Measurements from ENCODE around the gene STIM1. TPM values are rescaled to one million over a fixed set of nuclear protein-coding genes. Genes with fewer than 3 reads are reported as not detected.
A peak's percentile ranks its signal among the peaks of the same experiment; 100 is the strongest.

Gene STIM1
- total and polyA plus RNA-seq, 4 donors: 32.1 to 51.5 (median 41.6) TPM

GRCh38 chr11:4086575-4087353, 231.3 kb downstream of the STIM1 start:
- peaks cover 31% of the 10 kb centered on the region for H3K36me3 ChIP-seq (ENCODE audit: control insufficient read depth, insufficient read depth, low read length)

DNA sequence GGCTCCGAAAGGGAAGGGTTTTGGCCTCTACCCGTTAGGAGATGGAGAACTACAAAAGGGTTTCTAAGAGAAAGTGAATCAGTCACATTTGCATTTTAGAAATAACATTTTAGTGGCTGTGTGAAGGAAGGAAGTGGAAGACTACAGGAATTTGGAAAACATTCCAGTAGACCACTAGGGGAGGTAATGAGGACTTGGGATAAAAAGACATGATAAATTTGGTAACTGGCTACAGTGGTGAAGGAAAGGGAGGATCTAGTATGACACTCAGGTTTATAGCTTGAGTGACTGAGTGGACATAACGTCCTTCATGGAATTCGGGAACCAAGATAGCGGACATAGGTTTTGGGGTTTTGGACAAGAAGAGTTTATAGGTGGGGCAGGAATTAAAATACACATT, 232.1 kb downstream of the STIM1 start:
- H3K27me3 ChIP-seq (ENCODE audit: control insufficient read depth, insufficient read depth, low read length): no peaks in the 10 kb centered on the region
- WGBS (ENCODE audit: insufficient coverage): 75% methylated on average over 2 of the region's 5 CpGs
- H3K4me3 ChIP-seq (ENCODE audit: low read depth, low read length): no peak overlapping the region
- no peaks in the 10 kb centered on the region for H3K9me3 ChIP-seq (ENCODE audit: control insufficient read depth, insufficient read depth, low read length)
- DNase-seq (ENCODE audit: low read depth in 4 of 6, low spot score in 6 of 6): no peak
- peaks cover 33% of the 10 kb centered on the region for H3K36me3 ChIP-seq (ENCODE audit: control insufficient read depth, insufficient read depth, low read length)
- H3K27ac ChIP-seq (ENCODE audit: low read depth, low read length): no peak overlapping the region
- no peaks in the 10 kb centered on the region for H3K4me1 ChIP-seq (ENCODE audit: control insufficient read depth, insufficient read depth, low read length)

More at GRCh38 chr11:4086575-4087353, 231.3 kb downstream of the STIM1 start:
- 94% methylated on average over 8 of the region's 8 CpGs for WGBS (ENCODE audit: insufficient coverage)
- no peak overlapping the region for H3K4me3 ChIP-seq (ENCODE audit: low read depth, low read length)
- no peaks in the 10 kb centered on the region for H3K27me3 ChIP-seq (ENCODE audit: control insufficient read depth, insufficient read depth, low read length)
- no peaks in the 10 kb centered on the region for H3K9me3 ChIP-seq (ENCODE audit: control insufficient read depth, insufficient read depth, low read length)
- no peaks in the 10 kb centered on the region for H3K4me1 ChIP-seq (ENCODE audit: control insufficient read depth, insufficient read depth, low read length)
- no peak overlapping the region for H3K27ac ChIP-seq (ENCODE audit: low read depth, low read length)
- no peak for DNase-seq (ENCODE audit: low read depth in 4 of 6, low spot score in 6 of 6)

DNA sequence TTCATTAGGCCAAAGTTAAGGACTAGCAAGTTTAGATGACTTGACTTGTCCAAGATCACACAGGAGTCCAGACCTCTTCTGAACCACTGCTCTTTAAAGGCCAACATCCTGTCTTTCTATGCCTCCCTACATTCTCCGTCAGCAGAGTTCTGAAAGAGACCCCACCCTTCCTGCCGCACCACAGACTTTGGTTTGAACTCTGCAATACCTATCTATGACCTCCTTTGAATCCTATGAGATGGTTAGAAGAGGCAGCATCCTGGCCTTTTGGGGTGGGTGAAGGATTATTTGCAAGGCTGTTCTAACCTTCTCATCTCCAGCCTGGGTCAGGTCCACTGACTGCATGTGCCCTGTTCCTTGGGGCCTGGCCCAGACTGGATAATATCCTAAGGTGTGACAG, 234.8 kb downstream of the STIM1 start:
- no peaks in the 10 kb centered on the region for H3K9me3 ChIP-seq (ENCODE audit: control insufficient read depth, insufficient read depth, low read length)
- no CpG with 5 or more reads among the region's 2 CpGs for WGBS (ENCODE audit: insufficient coverage)
- no peaks in the 10 kb centered on the region for H3K27me3 ChIP-seq (ENCODE audit: control insufficient read depth, insufficient read depth, low read length)
- no peak overlapping the region for H3K4me3 ChIP-seq (ENCODE audit: low read depth, low read length)
- H3K27ac ChIP-seq (ENCODE audit: low read depth, low read length): no peak overlapping the region
- no peak for DNase-seq (ENCODE audit: low read depth in 4 of 6, low spot score in 6 of 6)
- peaks cover 9% of the 10 kb centered on the region for H3K4me1 ChIP-seq (ENCODE audit: control insufficient read depth, insufficient read depth, low read length)
- peaks cover 22% of the 10 kb centered on the region for H3K36me3 ChIP-seq (ENCODE audit: control insufficient read depth, insufficient read depth, low read length)

GRCh38 chr11:4092026-4092425, 236.6 kb downstream of the STIM1 start:
- no peaks in the 10 kb centered on the region for H3K9me3 ChIP-seq (ENCODE audit: control insufficient read depth, insufficient read depth, low read length)
- peaks cover 13% of the 10 kb centered on the region for H3K36me3 ChIP-seq (ENCODE audit: control insufficient read depth, insufficient read depth, low read length)
- WGBS (ENCODE audit: insufficient coverage): no CpG with 5 or more reads among the region's 2 CpGs

GRCh38 chr11:4093519-4094347, 238.3 kb downstream of the STIM1 start:
- WGBS (ENCODE audit: insufficient coverage): 66% methylated on average over 22 of the region's 25 CpGs
- Histone ChIP-seq H3K4me3 (ENCODE audit: low read depth, low read length) (peak overlapping the region; percentile 94), H3K9me3 (ENCODE audit: control insufficient read depth, insufficient read depth, low read length) (no peaks in the 10 kb centered on the region), H3K4me1 (ENCODE audit: control insufficient read depth, insufficient read depth, low read length) (peaks cover 22% of the 10 kb centered on the region), H3K27me3 (ENCODE audit: control insufficient read depth, insufficient read depth, low read length) (no peaks in the 10 kb centered on the region), H3K36me3 (ENCODE audit: control insufficient read depth, insufficient read depth, low read length) (peaks cover 13% of the 10 kb centered on the region), H3K27ac (ENCODE audit: low read depth, low read length) (peak overlapping the region; percentile 96)
- DNase-seq (ENCODE audit: low read depth in 4 of 6, low spot score in 6 of 6): no peak

More at GRCh38 chr11:4092026-4092425, 236.6 kb downstream of the STIM1 start:
- no peak overlapping the region for H3K4me3 ChIP-seq (ENCODE audit: low read depth, low read length)
- no peaks in the 10 kb centered on the region for H3K27me3 ChIP-seq (ENCODE audit: control insufficient read depth, insufficient read depth, low read length)
- no peak for DNase-seq (ENCODE audit: low read depth in 4 of 6, low spot score in 6 of 6)
- H3K4me1 ChIP-seq (ENCODE audit: control insufficient read depth, insufficient read depth, low read length): peaks cover 22% of the 10 kb centered on the region
- H3K27ac ChIP-seq (ENCODE audit: low read depth, low read length): no peak overlapping the region

DNA sequence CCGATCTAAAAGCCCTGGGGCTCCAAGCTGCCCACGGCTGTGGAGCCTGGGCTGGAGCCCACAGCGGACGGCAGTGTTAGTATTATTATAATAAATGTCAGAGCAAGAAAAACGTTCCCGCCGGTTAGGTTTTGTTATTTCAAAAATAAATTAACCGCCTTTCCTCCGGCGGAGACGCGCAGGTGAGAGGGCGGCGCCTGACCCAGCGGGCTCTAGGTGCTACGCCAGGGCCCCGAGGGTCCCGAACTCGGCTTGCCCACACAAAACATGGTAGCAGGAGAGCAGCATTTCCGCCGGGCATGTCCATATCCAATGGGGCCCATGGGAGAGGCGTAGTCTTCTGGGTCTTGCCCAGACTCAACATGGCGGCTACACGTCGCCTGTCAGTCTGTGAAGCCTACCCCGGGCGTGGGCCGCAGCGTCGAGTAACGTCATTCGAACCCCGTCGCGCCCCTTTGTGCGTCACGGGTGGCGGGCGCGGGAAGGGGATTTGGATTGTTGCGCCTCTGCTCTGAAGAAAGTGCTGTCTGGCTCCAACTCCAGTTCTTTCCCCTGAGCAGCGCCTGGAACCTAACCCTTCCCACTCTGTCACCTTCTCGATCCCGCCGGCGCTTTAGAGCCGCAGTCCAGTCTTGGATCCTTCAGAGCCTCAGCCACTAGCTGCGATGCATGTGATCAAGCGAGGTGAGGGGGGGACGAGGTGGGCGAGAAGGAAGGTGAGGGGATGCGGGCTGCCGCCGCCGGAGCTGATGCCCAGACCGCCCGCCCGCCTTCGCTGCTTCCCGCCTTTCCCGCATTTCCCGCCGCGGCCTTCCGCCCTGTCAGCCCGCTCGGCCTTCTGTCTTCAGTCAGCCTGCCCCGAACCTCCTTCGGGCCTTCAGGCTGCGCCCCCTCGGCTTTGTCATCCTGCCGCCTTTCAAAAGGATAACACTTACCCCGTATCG, 239.2 kb downstream of the STIM1 start, which contains the start of gene RRM1:
Gene RRM1, plus strand, starts transcription at position 452 of the 944 bp plus-strand sequence. Its CDS starts 214 bp downstream, at position 666.
- peak; percentile 91 to 99 (median 94) for DNase-seq (ENCODE audit: low read depth in 4 of 6, low spot score in 6 of 6)
- WGBS (ENCODE audit: insufficient coverage): 0% methylated on average over 63 of the region's 74 CpGs
- Histone ChIP-seq H3K27me3 (ENCODE audit: control insufficient read depth, insufficient read depth, low read length) (no peaks in the 10 kb centered on the region), H3K36me3 (ENCODE audit: control insufficient read depth, insufficient read depth, low read length) (peaks cover 13% of the 10 kb centered on the region), H3K9me3 (ENCODE audit: control insufficient read depth, insufficient read depth, low read length) (no peaks in the 10 kb centered on the region), H3K4me1 (ENCODE audit: control insufficient read depth, insufficient read depth, low read length) (peaks cover 22% of the 10 kb centered on the region), H3K4me3 (ENCODE audit: low read depth, low read length) (peak within 1 kb of the TSS; percentile 94), H3K27ac (ENCODE audit: low read depth, low read length) (peak within 1 kb of the TSS; percentile 96)

DNA sequence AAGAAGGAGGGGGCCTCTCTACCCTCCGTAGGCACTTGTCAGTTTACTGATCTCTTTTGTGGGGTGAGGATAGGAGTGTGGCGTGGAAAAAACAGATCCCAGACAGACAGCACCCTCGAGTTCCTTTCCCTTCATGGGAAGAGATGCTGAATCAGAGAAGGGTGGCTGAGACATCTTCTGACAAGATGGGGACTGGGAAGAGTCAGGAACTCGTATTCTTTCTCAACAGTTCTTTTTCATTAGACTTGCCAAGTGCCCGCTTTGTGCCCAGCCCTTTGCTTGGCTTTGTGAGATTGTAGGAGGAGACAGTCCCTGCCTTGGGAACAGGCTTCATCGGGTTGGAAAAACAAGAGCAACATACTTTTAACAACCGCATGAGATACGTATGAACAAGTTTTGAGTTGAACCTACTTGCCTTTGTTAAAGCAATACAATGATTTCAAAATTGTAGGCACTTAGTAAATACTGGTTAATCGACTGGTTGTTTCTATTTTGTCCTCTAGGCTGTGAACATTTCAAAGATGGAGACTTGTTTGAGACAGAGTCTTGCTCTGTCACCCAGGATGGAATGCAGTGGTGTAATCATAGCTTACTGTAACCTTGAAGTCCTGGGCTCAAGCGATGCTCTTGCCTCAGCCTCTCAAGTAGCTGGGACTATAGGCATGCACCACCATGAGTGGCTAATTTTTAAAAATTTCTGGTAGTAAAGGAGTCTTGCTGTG, 240.2 kb downstream of the STIM1 start:
- H3K36me3 ChIP-seq (ENCODE audit: control insufficient read depth, insufficient read depth, low read length): peaks cover 13% of the 10 kb centered on the region
- H3K27me3 ChIP-seq (ENCODE audit: control insufficient read depth, insufficient read depth, low read length): no peaks in the 10 kb centered on the region
- 44% methylated on average over 1 of the region's 10 CpGs for WGBS (ENCODE audit: insufficient coverage)
- H3K9me3 ChIP-seq (ENCODE audit: control insufficient read depth, insufficient read depth, low read length): no peaks in the 10 kb centered on the region
- H3K4me1 ChIP-seq (ENCODE audit: control insufficient read depth, insufficient read depth, low read length): peaks cover 22% of the 10 kb centered on the region
- DNase-seq (ENCODE audit: low read depth in 4 of 6, low spot score in 6 of 6): peak in 2 of 6 donors; percentile 20 to 37
- H3K4me3 ChIP-seq (ENCODE audit: low read depth, low read length): peak overlapping the region; percentile 94
- H3K27ac ChIP-seq (ENCODE audit: low read depth, low read length): peak overlapping the region; percentile 96

GRCh38 chr11:4098026-4098621, 242.7 kb downstream of the STIM1 start:
- Histone ChIP-seq H3K36me3 (ENCODE audit: control insufficient read depth, insufficient read depth, low read length) (peaks cover 4% of the 10 kb centered on the region), H3K4me3 (ENCODE audit: low read depth, low read length) (no peak overlapping the region), H3K27ac (ENCODE audit: low read depth, low read length) (no peak overlapping the region), H3K4me1 (ENCODE audit: control insufficient read depth, insufficient read depth, low read length) (peaks cover 22% of the 10 kb centered on the region), H3K9me3 (ENCODE audit: control insufficient read depth, insufficient read depth, low read length) (no peaks in the 10 kb centered on the region), H3K27me3 (ENCODE audit: control insufficient read depth, insufficient read depth, low read length) (no peaks in the 10 kb centered on the region)
- 100% methylated on average over 1 of the region's 4 CpGs for WGBS (ENCODE audit: insufficient coverage)
- no peak for DNase-seq (ENCODE audit: low read depth in 4 of 6, low spot score in 6 of 6)
